Epithelial cell of proximal tubule (primary cell): ENCODE measurements around the gene LRRTM4. TPM values are rescaled to one million over a fixed set of nuclear protein-coding genes. Genes with fewer than 3 reads are reported as not detected.
"Not testable (repeated sequence)": the region's sequence is repeated elsewhere in the genome, so short reads cannot be mapped to it uniquely, and the experiment has no call there.

Experiments
- DNase-seq: peaks from one replicate; pipeline ENCODE4 v3.0.0-alpha.2; 2011; ENCODE audit warnings: low read depth
- H3K4me3 ChIP-seq: 2 replicates; pipeline ENCODE4 v1.5.1; 2011; ENCODE audit warnings: low read depth, mild to moderate bottlenecking, low read length
- CTCF ChIP-seq: conservative IDR thresholded peaks from 2 replicates; pipeline ENCODE4 v1.5.1; 2012; ENCODE audit warnings: low read depth, mild to moderate bottlenecking, low read length
- total RNA-seq: library from RNA; depleted of rRNA; stranded (reverse); fragments of >200 nt; gene quantifications from 2 replicates; pipeline ENCODE4 v1.2.3, GENCODE V29; 2015

The LRRTM4 gene
- total RNA-seq, 1 donor from 2014 or later: not detected

GRCh38 chr2:77142141-77142540 lies 380.0 kb downstream of the LRRTM4 start:
- TF ChIP-seq CTCF: no peak
- H3K4me3 ChIP-seq: no peak overlapping the region
- no peak for DNase-seq

- H3K4me3 ChIP-seq, DNase-seq: not testable (repeated sequence)
Observed at GRCh38 chr2:77128479-77128878, 393.7 kb downstream of the LRRTM4 start.

DNA sequence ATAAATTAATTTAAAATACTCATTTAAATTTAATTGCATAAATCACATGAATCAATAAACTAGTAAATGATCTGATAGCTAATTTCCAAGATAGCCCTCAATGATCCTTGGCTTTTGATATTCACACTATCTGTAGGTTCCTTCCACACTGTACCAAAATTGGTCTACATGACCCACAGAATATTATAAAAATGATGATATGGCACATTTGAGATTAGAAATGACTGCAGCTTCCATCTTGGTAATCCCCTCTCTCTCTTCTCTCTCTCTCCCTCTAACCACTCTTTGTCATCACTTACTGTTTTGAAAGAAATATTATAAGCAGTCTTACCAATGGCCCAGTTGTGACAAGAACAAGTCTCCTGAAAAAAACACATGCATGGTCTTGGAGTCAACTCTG lies 394.8 kb downstream of the LRRTM4 start:
- no peak for DNase-seq
- no peak for TF ChIP-seq CTCF
- no peak overlapping the region for H3K4me3 ChIP-seq

DNA sequence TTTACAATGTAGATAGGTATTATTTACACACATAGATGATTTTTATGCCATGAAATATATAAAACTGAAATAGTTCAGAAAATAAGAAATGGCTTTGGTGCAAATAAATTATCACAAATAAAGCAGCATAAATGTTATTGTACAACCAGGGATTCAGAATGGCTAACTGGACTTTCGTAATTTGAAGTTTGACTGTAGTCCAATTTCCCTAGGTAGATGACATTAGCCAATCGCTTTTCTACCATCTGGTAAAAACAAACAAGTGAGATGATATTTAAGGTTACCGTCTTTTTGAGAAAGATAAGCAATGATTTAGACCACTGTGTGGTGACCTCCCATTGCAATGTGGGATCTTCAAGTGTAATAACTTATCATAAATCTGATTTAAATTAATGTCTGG lies 400.7 kb downstream of the LRRTM4 start:
- TF ChIP-seq CTCF: no peak
- DNase-seq: no peak

GRCh38 chr2:77119333-77119732 lies 402.8 kb downstream of the LRRTM4 start:
- TF ChIP-seq CTCF: no peak
- no peak overlapping the region for H3K4me3 ChIP-seq
- no peak for DNase-seq

More for the DNA sequence above, 400.7 kb downstream of the LRRTM4 start:
- no peak overlapping the region for H3K4me3 ChIP-seq

- DNase-seq: no peak
- H3K4me3 ChIP-seq: no peak overlapping the region
- TF ChIP-seq CTCF: no peak
Observed at GRCh38 chr2:77108915-77109314, 413.3 kb downstream of the LRRTM4 start.

DNA sequence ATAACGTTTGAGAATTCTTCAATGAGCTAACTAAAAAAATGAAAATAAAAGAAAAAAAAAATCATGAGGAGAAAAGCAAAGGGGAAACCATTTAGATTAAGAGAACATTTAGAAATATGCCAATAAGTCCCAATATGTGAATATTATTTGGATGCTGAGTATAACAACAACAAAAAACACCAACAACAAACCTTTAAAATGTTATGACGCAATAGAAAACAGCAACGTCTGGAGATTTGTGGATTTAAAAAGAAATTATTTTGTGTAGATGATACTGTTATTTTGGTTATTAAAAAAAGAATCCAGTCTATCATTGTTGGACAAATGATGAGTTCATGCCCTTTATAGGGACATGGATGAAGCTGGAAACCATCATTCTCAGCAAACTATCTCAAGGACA lies 417.2 kb downstream of the LRRTM4 start:
- no peak for DNase-seq
- H3K4me3 ChIP-seq: no peak overlapping the region
- TF ChIP-seq CTCF: no peak

GRCh38 chr2:77104554-77104953 lies 417.6 kb downstream of the LRRTM4 start:
- TF ChIP-seq CTCF: no peak
- DNase-seq: no peak
- no peak overlapping the region for H3K4me3 ChIP-seq
